ENCODE results near the gene ZNF557. TPM values are rescaled to one million over a fixed set of nuclear protein-coding genes. Genes with fewer than 3 reads are reported as not detected.

The ZNF557 gene
- total RNA-seq, 4 donors from 2014 or later = 6.7 to 9.9 (median 7.7) TPM

- H3K4me3 ChIP-seq = no peak overlapping the region
- H3K9me3 ChIP-seq = no peaks in the 10 kb centered on the region
- no peaks in the 10 kb centered on the region for H3K4me1 ChIP-seq
- WGBS = 53% methylated on average over 8 of the region's 8 CpGs
- no peaks in the 10 kb centered on the region for H3K27me3 ChIP-seq
- DNase-seq (ENCODE audit: low spot score in 2 of 2) = peak in 1 of 2 donors; percentile 29
- H3K36me3 ChIP-seq = no peaks in the 10 kb centered on the region
- H3K27ac ChIP-seq = no peak overlapping the region
- TF ChIP-seq POLR2A (IDR thresholded peaks at IDR 0.05) (no peak), CTCF (IDR thresholded peaks at IDR 0.05) (no peak), POLR2AphosphoS5 (IDR thresholded peaks at IDR 0.05) (no peak), EP300 (IDR thresholded peaks at IDR 0.05) (no peak)
Observed at GRCh38 chr19:7109678-7110289, 40.3 kb downstream of the ZNF557 start.

GRCh38 chr19:7112675-7113074 is 43.2 kb downstream of the ZNF557 start:
- Histone ChIP-seq H3K27ac (no peak overlapping the region), H3K36me3 (peaks cover 17% of the 10 kb centered on the region), H3K27me3 (no peaks in the 10 kb centered on the region), H3K4me1 (no peaks in the 10 kb centered on the region), H3K9me3 (no peaks in the 10 kb centered on the region), H3K4me3 (no peak overlapping the region)
- TF ChIP-seq POLR2AphosphoS5 (IDR thresholded peaks at IDR 0.05) (no peak), CTCF (IDR thresholded peaks at IDR 0.05) (no peak)
- WGBS = 88% methylated on average over 4 of the region's 4 CpGs
- DNase-seq (ENCODE audit: low spot score in 2 of 2) = no peak

- no peaks in the 10 kb centered on the region for H3K4me1 ChIP-seq
- peaks cover 23% of the 10 kb centered on the region for H3K36me3 ChIP-seq
- no peaks in the 10 kb centered on the region for H3K27me3 ChIP-seq
- no peak overlapping the region for H3K27ac ChIP-seq
- DNase-seq (ENCODE audit: low spot score in 2 of 2) = no peak
- no peak for TF ChIP-seq POLR2A (IDR thresholded peaks at IDR 0.05)
- no peak for TF ChIP-seq EP300 (IDR thresholded peaks at IDR 0.05)
- TF ChIP-seq POLR2AphosphoS5 (IDR thresholded peaks at IDR 0.05) = no peak
- TF ChIP-seq CTCF (IDR thresholded peaks at IDR 0.05) = no peak
- H3K9me3 ChIP-seq = no peaks in the 10 kb centered on the region
- WGBS = 93% methylated on average over 1 of the region's 1 CpG
- no peak overlapping the region for H3K4me3 ChIP-seq
Observed at GRCh38 chr19:7113233-7113632, 43.7 kb downstream of the ZNF557 start.

GRCh38 chr19:7115721-7116120 is 46.2 kb downstream of the ZNF557 start:
- 84% methylated on average over 6 of the region's 6 CpGs for WGBS
- Histone ChIP-seq H3K4me3 (no peak overlapping the region), H3K9me3 (no peaks in the 10 kb centered on the region), H3K27me3 (no peaks in the 10 kb centered on the region), H3K27ac (no peak overlapping the region), H3K4me1 (no peaks in the 10 kb centered on the region), H3K36me3 (peaks cover 46% of the 10 kb centered on the region)
- peak in 1 of 2 donors; percentile 29 for DNase-seq (ENCODE audit: low spot score in 2 of 2)
- no peak for TF ChIP-seq EP300 (IDR thresholded peaks at IDR 0.05)
- no peak for TF ChIP-seq POLR2AphosphoS5 (IDR thresholded peaks at IDR 0.05)
- TF ChIP-seq POLR2A (IDR thresholded peaks at IDR 0.05) = no peak
- TF ChIP-seq CTCF (IDR thresholded peaks at IDR 0.05) = no peak

- WGBS = 70% methylated on average over 5 of the region's 11 CpGs
- no peak overlapping the region for H3K4me3 ChIP-seq
- no peaks in the 10 kb centered on the region for H3K4me1 ChIP-seq
- peaks cover 62% of the 10 kb centered on the region for H3K36me3 ChIP-seq
- DNase-seq (ENCODE audit: low spot score in 2 of 2) = peak in 1 of 2 donors; percentile 56
- no peaks in the 10 kb centered on the region for H3K27me3 ChIP-seq
- H3K27ac ChIP-seq = no peak overlapping the region
- H3K9me3 ChIP-seq = no peaks in the 10 kb centered on the region
- TF ChIP-seq POLR2A (IDR thresholded peaks at IDR 0.05) = no peak
- no peak for TF ChIP-seq POLR2AphosphoS5 (IDR thresholded peaks at IDR 0.05)
- no peak for TF ChIP-seq CTCF (IDR thresholded peaks at IDR 0.05)
- TF ChIP-seq EP300 (IDR thresholded peaks at IDR 0.05) = no peak
Observed at GRCh38 chr19:7117248-7117647, 47.7 kb downstream of the ZNF557 start.

Data from suprapubic skin (tissue), 4 donors.